HUDEP-2 (cell line): Measurements from ENCODE around the gene FOXJ2.
"Not testable (repeated sequence)": the region's sequence is repeated elsewhere in the genome, so short reads cannot be mapped to it uniquely, and the experiment has no call there.

Experiments
- DNase-seq, 76 experiments: peaks; one replicate each; lab custom pipeline; 2025; ENCODE audit not compliant: unreplicated experiment in 76 of 76; lab: John Stamatoyannopoulos, UW

Gene FOXJ2

DNA sequence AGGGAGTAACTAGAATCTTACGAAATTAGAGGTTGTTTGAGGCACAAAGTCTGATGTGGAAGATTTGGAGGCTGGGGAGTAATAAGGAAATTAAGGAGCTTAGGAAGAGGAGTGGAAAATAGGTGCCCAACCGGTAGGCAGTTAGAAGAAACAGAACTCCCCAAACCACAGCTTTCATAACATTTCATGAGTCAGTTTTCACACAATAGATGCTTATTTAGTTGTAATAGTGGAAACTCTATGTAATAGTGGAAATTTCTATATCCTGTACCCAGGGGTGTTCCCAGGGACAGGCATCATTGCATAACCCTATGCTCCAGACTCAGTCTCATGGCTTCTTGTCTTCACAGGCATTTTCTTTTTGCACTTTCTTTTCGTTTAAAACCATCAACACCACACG lies 25.3 kb downstream of the FOXJ2 start:
- DNase-seq, result no peak

DNA sequence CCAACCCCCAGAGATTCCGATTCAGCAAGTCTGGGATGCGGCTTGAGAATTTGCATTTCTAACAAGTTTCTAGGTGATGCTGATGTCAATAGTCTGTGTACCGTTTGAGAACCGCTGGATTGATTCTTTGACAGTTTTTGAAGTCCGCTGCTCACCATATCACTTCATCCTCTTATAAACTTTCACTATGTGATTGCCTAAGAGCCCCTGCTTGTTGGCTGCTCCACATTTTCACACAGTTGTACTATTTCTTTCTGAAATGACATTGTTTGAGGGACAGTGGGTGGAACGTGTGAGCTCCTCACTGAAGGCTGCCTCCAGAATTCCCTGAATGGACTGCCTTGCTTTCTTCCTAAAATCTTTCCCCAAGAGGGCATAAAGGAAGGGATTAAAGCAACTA lies 26.0 kb downstream of the FOXJ2 start:
- DNase-seq, result no peak

DNA sequence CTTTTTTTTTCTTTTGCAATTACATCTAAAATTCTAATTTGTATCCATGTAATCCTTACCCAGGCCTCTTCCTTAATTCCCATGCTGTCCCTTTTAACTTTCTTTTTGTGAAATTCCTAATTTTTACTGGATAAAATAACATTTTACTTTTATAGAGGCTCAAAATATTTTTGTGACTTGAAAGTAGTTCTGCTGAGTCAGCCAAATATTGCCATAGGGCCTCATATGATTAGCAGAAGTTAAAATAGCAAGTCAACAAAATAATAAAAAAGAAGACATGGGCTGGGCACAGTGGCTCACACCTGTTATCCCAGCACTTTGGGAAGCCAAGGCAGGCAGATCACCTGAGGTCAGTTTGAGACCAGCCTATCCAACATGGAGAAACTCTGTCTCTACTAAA lies 31.6 kb downstream of the FOXJ2 start:
- DNase-seq, result no peak

DNA sequence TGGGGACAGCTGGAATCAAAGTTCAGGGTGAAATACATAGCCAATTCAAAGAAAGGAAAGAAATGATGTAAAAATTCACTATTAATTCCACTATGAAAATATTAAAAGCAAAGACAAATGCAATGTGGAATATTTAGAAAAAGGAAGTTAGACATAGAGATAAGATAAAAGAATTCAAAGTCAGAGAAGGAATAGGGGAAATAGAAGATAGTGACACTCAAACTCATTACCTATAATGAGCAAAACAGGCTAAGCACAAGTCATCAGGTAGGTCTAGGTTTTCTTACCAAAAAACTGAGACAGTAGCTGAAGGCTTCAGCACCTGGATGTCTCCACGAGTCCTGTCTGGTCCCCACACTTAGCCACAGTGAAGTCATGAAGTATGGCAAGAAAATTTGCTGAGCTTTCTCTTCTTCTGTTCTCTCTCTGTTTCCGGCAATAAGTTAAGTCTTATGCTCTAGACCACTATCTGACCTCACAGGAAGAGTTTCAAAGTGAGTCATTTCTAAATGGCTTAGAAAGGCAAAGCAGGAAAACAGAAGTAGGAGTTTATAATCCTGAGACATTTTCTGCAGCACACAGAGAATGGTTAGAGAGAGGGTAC lies 33.6 kb downstream of the FOXJ2 start, which contains the start of gene C3AR1:
TSS of gene C3AR1 (minus strand) at position 369 of the 604 bp plus-strand sequence. CDS start 6,174 bp downstream, outside the sequence.
- peak in 9 of 76 experiments; percentile 2 to 31 (median 13) for DNase-seq

DNA sequence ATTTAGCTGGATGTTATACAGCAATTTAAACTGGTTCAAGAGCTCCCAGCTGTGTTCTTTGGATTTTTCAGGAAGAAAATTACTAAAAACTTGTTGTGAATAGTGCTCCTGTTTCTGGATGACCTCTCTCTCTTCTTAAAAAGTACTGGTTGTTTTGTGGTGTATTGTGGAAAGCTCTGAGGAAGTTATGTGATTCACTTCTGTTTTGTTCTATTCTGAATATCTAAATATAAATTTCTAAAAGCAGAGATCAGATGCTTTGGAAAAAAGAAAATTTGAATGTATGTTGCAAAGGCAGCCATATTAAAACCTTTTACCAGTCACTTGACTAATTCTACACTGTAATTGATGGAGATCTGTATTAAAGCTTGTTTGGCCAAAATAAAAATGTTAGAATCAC lies 37.1 kb downstream of the FOXJ2 start:
- DNase-seq, result no peak

DNA sequence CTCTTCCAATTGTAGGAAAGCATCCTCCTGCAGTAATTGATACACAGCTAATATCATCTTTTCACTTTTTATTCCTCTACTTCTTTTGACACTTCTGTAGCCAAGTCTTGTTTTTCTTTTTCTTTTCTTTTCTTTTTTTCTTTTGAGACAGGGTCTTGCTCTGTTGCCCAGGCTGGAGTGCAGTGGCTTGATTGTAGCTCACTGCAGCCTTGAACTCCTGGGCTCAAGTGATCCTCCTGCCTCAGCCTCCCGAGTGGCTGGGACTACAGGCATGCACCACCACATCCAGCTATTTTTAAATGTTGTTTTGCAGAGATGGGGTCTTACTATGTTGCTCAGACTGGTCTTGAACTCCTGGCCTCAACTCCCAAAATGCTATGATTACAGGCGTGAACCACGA lies 39.3 kb downstream of the FOXJ2 start:
- DNase-seq, result not testable (repeated sequence)

DNA sequence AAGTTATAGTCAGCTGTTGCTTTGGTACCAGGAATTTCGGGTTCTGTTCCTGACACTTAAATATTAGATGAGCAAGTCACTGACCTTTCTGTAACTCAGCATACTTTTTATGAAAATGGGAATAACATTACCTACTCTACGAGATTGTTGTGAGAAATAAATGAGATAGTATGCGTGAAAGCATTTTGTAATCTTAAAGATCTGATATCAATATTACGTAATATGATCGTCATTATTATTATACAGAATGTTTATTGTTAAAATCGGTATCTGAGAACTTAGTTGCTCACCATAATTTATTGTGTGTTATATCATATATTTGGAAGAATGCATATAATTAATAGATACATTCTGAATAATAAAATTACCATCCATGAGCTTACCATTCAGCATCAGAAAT lies 43.4 kb downstream of the FOXJ2 start:
- no peak for DNase-seq

DNA sequence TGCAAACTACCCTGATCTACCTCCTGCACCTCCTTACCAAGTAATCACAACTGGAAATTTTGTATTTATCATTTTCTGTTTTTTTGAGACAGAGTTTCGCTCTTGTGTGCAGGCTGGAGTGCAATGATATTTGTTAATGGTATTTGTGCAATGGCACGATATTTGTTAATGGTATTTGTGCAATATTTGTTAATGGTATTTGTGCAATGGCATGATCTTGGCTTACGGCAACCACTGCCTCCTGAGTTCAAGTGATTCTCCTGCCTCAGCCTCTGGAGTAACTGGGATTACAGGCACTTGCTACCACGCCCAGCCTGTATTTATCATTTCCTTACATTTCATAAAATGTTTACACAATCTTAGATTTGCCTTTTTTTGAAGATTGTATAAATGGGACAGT lies 43.9 kb downstream of the FOXJ2 start:
- no peak for DNase-seq

DNA sequence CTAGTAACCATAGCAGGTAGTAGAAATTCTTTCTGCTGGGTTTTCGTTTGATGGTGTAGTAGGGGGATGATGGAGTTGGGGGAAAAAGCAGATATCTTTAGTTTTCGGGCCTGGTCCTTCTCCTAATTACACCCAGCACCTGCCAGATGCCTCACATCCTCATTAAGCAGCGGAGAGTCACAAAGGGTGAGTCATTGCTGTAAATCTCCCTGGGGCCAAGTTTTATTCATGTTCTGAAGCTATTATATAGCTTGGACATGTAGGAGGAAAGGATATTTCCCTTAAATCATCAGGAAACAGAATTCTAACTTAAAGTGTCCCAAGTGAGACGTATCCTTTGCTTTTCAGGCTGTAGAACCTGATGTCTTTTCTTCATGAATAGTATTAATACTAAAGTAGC lies 44.7 kb downstream of the FOXJ2 start:
- DNase-seq, result no peak

DNA sequence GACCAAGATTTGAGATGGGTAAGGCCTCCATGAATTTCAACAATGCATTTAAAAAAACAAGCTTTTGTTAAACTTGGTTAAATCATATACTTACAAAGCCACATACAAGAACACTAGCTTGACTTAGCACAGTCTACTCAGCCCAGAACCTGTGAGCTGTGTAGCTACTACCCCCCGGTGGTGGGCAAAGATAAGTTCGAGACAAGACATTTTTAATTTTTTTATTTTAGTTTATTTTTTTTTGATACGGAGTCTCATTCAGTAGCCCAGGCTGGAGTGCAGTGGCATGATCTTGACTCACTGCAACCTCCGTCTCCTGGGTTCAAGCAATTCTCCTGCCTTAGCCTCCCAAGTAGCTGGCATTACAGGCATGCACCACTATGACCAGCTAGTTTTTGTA lies 45.9 kb downstream of the FOXJ2 start:
- DNase-seq, result peak in 36 of 76 experiments; percentile 2 to 40 (median 16)

DNA sequence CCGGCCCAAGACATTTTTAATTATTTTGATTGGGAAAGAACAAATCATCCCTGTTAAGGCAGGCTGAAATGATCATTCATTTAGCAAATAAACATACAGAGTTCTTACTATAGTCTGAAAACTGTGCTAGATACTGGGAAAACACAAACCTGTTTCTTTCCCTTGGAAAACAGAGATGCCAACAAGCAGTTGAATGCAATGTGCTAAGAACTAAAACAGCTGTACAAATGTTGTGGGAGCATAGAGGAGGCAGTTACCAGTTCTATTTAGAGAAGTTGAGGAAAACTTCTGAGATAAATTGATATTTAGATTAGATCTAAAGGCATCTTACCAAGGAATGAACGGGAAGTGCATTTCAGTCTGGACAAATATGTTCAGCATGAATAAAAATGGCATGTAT lies 46.4 kb downstream of the FOXJ2 start:
- DNase-seq, result no peak

DNA sequence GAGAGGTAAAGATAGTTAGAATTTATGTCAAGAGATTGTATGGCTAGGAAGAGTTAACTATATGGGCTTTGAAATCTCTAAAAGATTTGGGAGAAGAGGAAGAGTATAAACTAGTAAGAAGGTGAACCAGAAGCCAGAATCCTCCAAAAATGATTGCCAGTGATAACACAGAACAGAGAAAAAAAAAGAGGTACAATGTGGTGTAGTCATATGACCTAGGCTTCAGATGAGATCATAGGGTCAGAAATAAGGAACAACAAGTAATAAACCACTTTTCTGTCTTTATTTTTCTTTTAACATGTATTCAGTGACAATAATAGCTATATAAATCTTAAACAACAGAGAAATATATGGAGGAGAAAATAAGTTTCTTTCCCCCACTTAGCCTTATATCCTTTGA lies 47.6 kb downstream of the FOXJ2 start:
- peak in 2 of 76 experiments; percentile 11 to 12 for DNase-seq

DNA sequence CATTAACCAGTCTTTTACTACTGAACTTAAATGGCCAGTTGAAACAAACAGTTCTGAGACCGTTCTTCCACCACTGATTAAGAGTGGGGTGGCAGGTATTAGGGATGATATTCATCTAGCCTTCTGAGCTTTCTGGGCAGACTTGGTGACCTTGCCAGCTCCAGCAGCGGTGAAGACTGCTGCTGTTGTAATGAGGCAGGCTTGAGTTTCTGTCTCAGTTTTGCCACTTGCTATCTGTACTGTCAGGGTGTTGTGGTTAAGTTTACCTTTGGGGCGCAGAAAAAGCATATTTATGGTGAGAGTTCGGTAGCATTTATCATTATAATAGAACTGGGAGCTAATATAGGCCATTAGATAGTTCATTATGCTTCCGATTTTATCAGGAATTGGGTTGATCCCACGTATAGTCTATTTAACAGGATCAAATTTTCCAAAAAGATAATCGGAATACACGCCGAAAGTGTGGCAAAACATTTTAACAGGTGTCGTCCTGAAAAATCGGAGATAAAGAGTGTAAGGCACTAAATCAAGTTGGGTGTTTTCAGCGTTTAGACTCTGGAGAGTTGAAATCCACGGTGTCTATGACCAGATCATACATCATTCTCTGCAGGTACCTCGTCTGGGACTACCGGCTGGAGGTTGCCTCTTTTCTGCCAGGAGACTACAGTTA lies 48.9 kb downstream of the FOXJ2 start:
- peak in 20 of 76 experiments; percentile 1 to 51 (median 16) for DNase-seq

DNA sequence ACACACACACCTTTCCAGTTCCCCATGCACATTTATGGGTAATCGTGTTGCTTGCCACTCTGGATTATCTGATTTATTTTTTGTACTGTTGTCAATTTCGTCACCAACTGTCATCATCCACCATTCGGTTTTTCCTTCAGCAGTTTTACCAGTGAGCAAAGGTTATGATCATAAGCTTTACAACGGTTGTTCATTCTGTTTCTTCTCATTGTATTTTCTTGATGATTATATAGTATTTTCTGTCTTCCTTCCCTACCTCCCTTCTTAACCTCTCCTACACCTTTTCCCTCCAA lies 50.2 kb downstream of the FOXJ2 start:
- DNase-seq, result peak in 1 of 76 experiments; percentile 37

DNA sequence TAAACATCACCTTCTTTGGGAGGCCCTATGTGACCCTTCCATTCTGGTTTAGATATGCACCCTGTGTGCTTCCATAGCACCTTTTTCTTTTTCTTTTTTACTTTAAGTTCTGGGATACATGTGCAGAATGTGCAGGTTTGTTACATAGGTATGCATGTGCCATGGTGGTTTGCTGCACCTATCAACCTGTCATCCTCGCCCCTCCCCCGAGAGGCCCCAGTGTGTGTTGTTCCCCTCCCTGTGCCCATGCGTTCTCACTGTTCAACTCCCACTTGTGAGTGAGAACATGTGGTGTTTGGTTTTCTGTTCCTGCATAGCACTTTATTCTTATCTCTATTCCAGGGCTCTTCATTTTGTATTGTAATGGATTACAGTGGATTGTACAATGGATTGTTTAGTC lies 51.8 kb downstream of the FOXJ2 start:
- DNase-seq, result peak in 15 of 76 experiments; percentile 1 to 27 (median 8)

DNA sequence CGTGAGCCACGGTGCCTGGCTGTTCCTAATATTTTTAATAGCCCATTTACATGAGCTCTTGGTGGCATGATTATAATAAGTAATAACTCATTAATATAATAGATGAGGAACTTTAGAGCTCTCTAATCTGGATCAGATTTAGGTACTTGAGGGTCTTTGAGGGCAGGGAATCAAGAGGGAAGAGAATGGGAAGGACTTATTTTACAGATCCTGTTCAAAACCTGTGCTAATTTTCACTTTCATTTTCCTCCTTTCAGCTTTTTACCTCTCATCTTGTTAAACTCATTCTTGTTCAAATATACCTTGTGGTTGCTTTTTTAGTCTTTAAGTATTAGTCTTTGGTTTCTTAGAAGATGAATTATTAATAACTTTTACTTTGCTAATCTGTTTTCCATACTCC lies 55.1 kb downstream of the FOXJ2 start:
- DNase-seq, result no peak

DNA sequence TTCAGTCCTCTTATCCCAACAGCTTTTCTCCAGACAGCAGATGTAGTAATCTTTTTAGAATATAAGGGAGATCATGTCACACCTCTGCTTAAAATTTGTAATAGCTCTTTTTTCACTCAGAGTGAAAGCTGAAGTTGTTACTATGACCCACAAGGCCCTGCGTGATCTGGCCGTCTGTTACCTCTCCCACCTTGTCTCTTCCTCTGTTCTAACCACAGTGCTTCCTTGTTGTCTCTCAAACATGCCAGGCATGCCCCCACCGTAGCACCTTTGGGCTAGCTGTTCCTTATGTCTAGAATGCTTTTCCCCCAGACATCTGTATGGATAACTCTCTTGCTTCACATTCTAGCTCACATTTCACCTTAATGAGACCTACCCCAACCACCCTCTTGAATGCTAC lies 56.1 kb downstream of the FOXJ2 start:
- DNase-seq, result no peak

DNA sequence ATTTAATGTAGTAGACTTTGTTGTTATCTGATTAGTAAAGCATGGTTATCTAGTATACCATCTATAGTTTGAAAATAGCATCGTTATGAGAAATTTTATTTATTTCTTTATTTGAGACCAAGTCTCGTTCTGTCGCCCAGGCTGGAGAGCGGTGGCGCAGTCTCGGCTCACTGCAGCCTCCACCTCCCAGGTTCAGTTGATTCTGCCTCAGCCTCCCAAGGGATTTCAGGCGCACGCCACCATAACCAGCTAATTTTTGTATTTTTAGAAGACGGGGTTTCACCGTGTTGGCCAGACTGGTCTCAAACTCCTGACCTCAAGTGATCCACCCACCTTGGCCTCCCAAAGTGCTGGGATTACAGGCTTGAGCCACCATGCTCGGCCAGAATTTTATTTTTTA lies 56.8 kb downstream of the FOXJ2 start:
- not testable (repeated sequence) for DNase-seq

DNA sequence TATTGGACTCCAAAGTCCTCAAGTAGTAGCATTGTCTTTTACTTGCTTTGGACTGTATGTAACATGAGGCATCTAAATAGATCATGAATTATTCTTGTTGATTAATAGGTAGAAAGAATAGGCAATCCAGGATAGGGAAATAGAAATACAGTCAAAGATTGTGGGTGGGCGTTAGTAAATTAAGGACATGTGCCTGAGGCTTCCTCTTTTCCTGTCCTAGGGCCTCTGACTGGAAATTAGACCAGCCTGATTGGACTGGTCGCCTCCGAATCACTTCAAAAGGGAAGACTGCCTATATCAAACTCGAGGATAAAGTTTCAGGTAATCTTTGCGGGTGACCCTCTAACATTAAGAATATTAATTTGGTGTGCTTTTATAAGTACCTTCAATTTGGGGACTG lies 57.2 kb downstream of the FOXJ2 start:
- no peak for DNase-seq

DNA sequence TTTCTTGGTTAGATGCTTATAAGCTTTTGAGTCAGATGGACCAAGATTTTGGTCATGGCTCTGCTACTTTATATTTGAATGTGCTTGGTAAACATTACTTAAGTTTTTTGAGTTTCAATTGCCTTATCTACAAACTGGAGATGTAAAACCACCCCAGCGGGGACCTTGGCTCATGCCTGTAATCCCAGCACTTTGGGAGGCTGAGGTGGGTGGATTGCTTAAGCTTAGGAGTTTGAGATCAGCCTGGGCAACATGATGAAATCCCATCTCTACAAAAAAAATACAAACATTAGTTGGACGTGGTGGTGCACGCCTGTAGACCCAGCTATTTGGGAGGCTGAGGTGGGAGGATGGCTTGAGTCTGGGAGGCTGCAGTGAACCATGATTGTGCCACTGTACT lies 60.8 kb downstream of the FOXJ2 start:
- DNase-seq, result no peak

DNA sequence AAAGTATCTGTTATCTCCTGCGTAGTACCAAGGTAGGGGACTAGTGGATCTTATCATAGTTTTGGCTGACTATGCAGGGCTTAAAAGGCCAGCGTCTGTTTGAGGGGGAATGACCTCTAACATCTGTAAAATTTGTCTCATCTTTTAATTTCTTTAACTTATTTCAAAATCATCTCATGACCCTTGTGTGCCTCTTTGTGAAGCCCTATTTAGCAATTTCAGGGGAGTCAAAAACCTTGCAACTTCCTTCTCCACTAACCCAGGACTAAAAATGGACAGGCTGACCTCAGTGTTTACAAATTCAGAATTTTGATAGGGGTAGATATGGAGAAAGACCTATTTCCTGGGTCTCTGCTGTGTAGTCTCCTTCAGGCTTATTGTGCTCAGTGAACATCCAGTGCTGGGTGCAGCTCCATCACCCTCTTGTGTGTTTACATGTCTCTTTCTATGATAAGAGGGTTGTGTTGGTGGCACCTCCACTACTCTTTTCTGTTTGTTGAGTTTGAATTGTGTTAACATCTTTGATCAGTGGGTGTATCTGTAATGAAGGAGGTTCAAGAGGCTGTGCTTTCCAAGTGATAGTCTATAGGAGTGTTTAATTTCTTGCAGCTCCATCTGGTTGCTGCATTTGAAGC lies 63.9 kb downstream of the FOXJ2 start:
- DNase-seq, result no peak

DNA sequence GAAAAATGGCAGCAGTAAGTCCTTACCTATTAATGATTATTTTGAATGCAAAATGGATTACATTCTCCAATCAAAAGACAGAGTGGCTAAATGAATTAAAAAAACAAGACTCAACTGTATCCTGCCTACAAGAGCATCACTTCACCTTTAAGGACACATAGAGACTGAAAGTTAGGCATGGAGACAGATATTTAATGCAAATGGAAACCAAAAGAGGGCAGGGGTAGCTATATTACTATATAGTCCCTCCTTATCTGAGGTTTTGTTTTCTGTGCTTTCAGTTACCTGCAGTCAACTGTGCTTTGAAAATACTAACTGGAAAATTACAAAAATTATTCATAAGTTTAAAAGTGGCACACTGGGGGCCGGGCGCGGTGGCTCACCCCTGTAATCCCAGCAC lies 66.7 kb downstream of the FOXJ2 start:
- DNase-seq, result no peak
